Activated T-cell treated with anti-CD3 and anti-CD28 coated beads, Interleukin-2, amount 50 U/mL, for 72 hours (primary cell): ENCODE results near the gene ARHGAP24. TPM values are rescaled to one million over a fixed set of nuclear protein-coding genes. Genes with fewer than 3 reads are reported as not detected.

Source experiments
- ATAC-seq, 2 donors: fragments of 150-1000 bp; cut with Tn5 transposase; replicated peaks in 1 of 2; 2 replicates each; pipeline ENCODE4 v1.10.0; 2021; ENCODE audit warnings: moderate library complexity in 2 of 2, mild to moderate bottlenecking in 1 of 2
- DNase-seq, 2 donors: peaks; one replicate each; pipeline ENCODE4 v3.0.0; 2021 to 2022; ENCODE audit warnings: mixed read lengths in 1 of 2
- H3K27ac Mint-ChIP-seq: one replicate; pipeline ENCODE4 v1.8.0; 2022; ENCODE audit warnings: mild to moderate bottlenecking, moderate library complexity, mixed read lengths
- H3K27me3 Mint-ChIP-seq: one replicate; pipeline ENCODE4 v1.8.0; 2022; ENCODE audit warnings: low read depth, mixed read lengths
- H3K36me3 Mint-ChIP-seq, 2 donors: one replicate each; pipeline ENCODE4 v1.8.0; 2022; ENCODE audit warnings: mixed read lengths in 2 of 2, mild to moderate bottlenecking in 1 of 2; ENCODE audit not compliant: insufficient read depth in 2 of 2
- H3K4me1 Mint-ChIP-seq: one replicate; pipeline ENCODE4 v1.8.0; 2022; ENCODE audit warnings: low read depth, mixed read lengths
- H3K4me3 Mint-ChIP-seq, 2 donors: one replicate each; pipeline ENCODE4 v1.8.0; 2022; ENCODE audit warnings: mild to moderate bottlenecking in 2 of 2, mixed read lengths in 2 of 2, moderate library complexity in 2 of 2
- H3K9me3 Mint-ChIP-seq, 2 donors: one replicate each; pipeline ENCODE4 v1.8.0; 2022; ENCODE audit warnings: mixed read lengths in 2 of 2
- total RNA-seq, 2 donors: library from RNA; stranded (reverse); gene quantifications; one replicate each; pipeline ENCODE4 v1.2.3, GENCODE V29; 2022

ARHGAP24 gene
- total RNA-seq, 2 donors from 2014 or later: not detected

GRCh38 chr4:85932500-85933290 is 457.7 kb downstream of the ARHGAP24 start:
- Mint-ChIP-seq H3K27ac (no peak overlapping the region), H3K36me3 (no peaks in the 10 kb centered on the region), H3K4me1 (peaks cover 10% of the 10 kb centered on the region), H3K9me3 (peaks cover 3% of the 10 kb centered on the region in 2 donors), H3K27me3 (peaks cover 12% of the 10 kb centered on the region), H3K4me3 (no peak overlapping the region)
- no peak for DNase-seq
- ATAC-seq: no peak

- H3K9me3 Mint-ChIP-seq: peaks cover 3% of the 10 kb centered on the region in 2 donors
- H3K27ac Mint-ChIP-seq: no peak overlapping the region
- H3K27me3 Mint-ChIP-seq: peaks cover 12% of the 10 kb centered on the region
- H3K36me3 Mint-ChIP-seq: no peaks in the 10 kb centered on the region
- no peak overlapping the region for H3K4me3 Mint-ChIP-seq
- ATAC-seq: no peak
- H3K4me1 Mint-ChIP-seq: peaks cover 10% of the 10 kb centered on the region
- DNase-seq: no peak
Measured at GRCh38 chr4:85933291-85933640, 458.3 kb downstream of the ARHGAP24 start.

GRCh38 chr4:85937507-85937906 is 462.6 kb downstream of the ARHGAP24 start:
- no peak overlapping the region for H3K4me3 Mint-ChIP-seq
- no peaks in the 10 kb centered on the region for H3K4me1 Mint-ChIP-seq
- ATAC-seq: no peak

GRCh38 chr4:85938062-85938461 is 463.1 kb downstream of the ARHGAP24 start:
- Mint-ChIP-seq H3K9me3 (peaks cover 3% of the 10 kb centered on the region in 2 donors), H3K27ac (no peak overlapping the region), H3K36me3 (no peaks in the 10 kb centered on the region), H3K27me3 (no peaks in the 10 kb centered on the region), H3K4me1 (no peaks in the 10 kb centered on the region), H3K4me3 (no peak overlapping the region)
- ATAC-seq (no peak), DNase-seq (no peak)

More at GRCh38 chr4:85937507-85937906, 462.6 kb downstream of the ARHGAP24 start:
- no peak for DNase-seq
- Mint-ChIP-seq H3K27ac (no peak overlapping the region), H3K27me3 (no peaks in the 10 kb centered on the region), H3K9me3 (peaks cover 3% of the 10 kb centered on the region in 2 donors), H3K36me3 (no peaks in the 10 kb centered on the region)

- H3K27ac Mint-ChIP-seq: no peak overlapping the region
- H3K9me3 Mint-ChIP-seq: peaks cover 3% of the 10 kb centered on the region in 2 donors
- no peaks in the 10 kb centered on the region for H3K36me3 Mint-ChIP-seq
- no peak overlapping the region for H3K4me3 Mint-ChIP-seq
- ATAC-seq: no peak
- H3K27me3 Mint-ChIP-seq: no peaks in the 10 kb centered on the region
- no peak for DNase-seq
- no peaks in the 10 kb centered on the region for H3K4me1 Mint-ChIP-seq
Measured at GRCh38 chr4:85938902-85939301, 464.0 kb downstream of the ARHGAP24 start.

- Mint-ChIP-seq H3K27ac (no peak overlapping the region), H3K4me3 (no peak overlapping the region), H3K9me3 (peaks cover 3% of the 10 kb centered on the region in 2 donors), H3K27me3 (no peaks in the 10 kb centered on the region), H3K36me3 (no peaks in the 10 kb centered on the region), H3K4me1 (no peaks in the 10 kb centered on the region)
- DNase-seq (no peak), ATAC-seq (no peak)
Measured at GRCh38 chr4:85939595-85939994, 464.6 kb downstream of the ARHGAP24 start.

GRCh38 chr4:85940151-85940550 is 465.2 kb downstream of the ARHGAP24 start:
- Mint-ChIP-seq H3K36me3 (no peaks in the 10 kb centered on the region), H3K9me3 (peaks cover 3% of the 10 kb centered on the region in 2 donors), H3K27ac (no peak overlapping the region), H3K4me3 (no peak overlapping the region), H3K27me3 (no peaks in the 10 kb centered on the region), H3K4me1 (no peaks in the 10 kb centered on the region)
- DNase-seq (no peak), ATAC-seq (no peak)

GRCh38 chr4:85942107-85942506 is 467.2 kb downstream of the ARHGAP24 start:
- ATAC-seq (no peak), DNase-seq (no peak)
- H3K36me3 Mint-ChIP-seq: no peaks in the 10 kb centered on the region
- no peaks in the 10 kb centered on the region for H3K9me3 Mint-ChIP-seq
- no peak overlapping the region for H3K4me3 Mint-ChIP-seq
- no peaks in the 10 kb centered on the region for H3K27me3 Mint-ChIP-seq
- H3K4me1 Mint-ChIP-seq: no peaks in the 10 kb centered on the region
- no peak overlapping the region for H3K27ac Mint-ChIP-seq

- no peaks in the 10 kb centered on the region for H3K36me3 Mint-ChIP-seq
- no peaks in the 10 kb centered on the region for H3K4me1 Mint-ChIP-seq
- H3K4me3 Mint-ChIP-seq: no peak overlapping the region
- H3K27ac Mint-ChIP-seq: no peak overlapping the region
- ATAC-seq (no peak), DNase-seq (no peak)
- H3K9me3 Mint-ChIP-seq: no peaks in the 10 kb centered on the region
- H3K27me3 Mint-ChIP-seq: no peaks in the 10 kb centered on the region
Measured at GRCh38 chr4:85946821-85947220, 471.9 kb downstream of the ARHGAP24 start.

- H3K36me3 Mint-ChIP-seq: no peaks in the 10 kb centered on the region
- no peak for ATAC-seq
- no peak overlapping the region for H3K4me3 Mint-ChIP-seq
- H3K27ac Mint-ChIP-seq: no peak overlapping the region
- H3K9me3 Mint-ChIP-seq: no peaks in the 10 kb centered on the region
- no peak for DNase-seq
- no peaks in the 10 kb centered on the region for H3K27me3 Mint-ChIP-seq
- no peaks in the 10 kb centered on the region for H3K4me1 Mint-ChIP-seq
Measured at GRCh38 chr4:85951099-85951498, 476.1 kb downstream of the ARHGAP24 start.

GRCh38 chr4:85952528-85952927 is 477.6 kb downstream of the ARHGAP24 start:
- no peak for ATAC-seq
- H3K27ac Mint-ChIP-seq: no peak overlapping the region
- H3K4me1 Mint-ChIP-seq: no peaks in the 10 kb centered on the region
- DNase-seq: no peak
- H3K9me3 Mint-ChIP-seq: no peaks in the 10 kb centered on the region
- H3K36me3 Mint-ChIP-seq: no peaks in the 10 kb centered on the region
- no peak overlapping the region for H3K4me3 Mint-ChIP-seq
- no peaks in the 10 kb centered on the region for H3K27me3 Mint-ChIP-seq

GRCh38 chr4:85952972-85953650 is 478.2 kb downstream of the ARHGAP24 start:
- Mint-ChIP-seq H3K27me3 (no peaks in the 10 kb centered on the region), H3K36me3 (no peaks in the 10 kb centered on the region), H3K4me1 (no peaks in the 10 kb centered on the region), H3K9me3 (no peaks in the 10 kb centered on the region), H3K27ac (no peak overlapping the region), H3K4me3 (no peak overlapping the region)
- no peak for DNase-seq
- no peak for ATAC-seq

- no peak overlapping the region for H3K27ac Mint-ChIP-seq
- ATAC-seq (no peak), DNase-seq (no peak)
- no peaks in the 10 kb centered on the region for H3K36me3 Mint-ChIP-seq
- no peaks in the 10 kb centered on the region for H3K4me1 Mint-ChIP-seq
- no peaks in the 10 kb centered on the region for H3K27me3 Mint-ChIP-seq
- no peaks in the 10 kb centered on the region for H3K9me3 Mint-ChIP-seq
- no peak overlapping the region for H3K4me3 Mint-ChIP-seq
Measured at GRCh38 chr4:85953651-85954018, 478.7 kb downstream of the ARHGAP24 start.
